ENCODE results near the gene GDNF.

The GDNF gene

GRCh38 chr5:37846786-37847310, 7.0 kb upstream of the GDNF start:
- no peak for DNase-seq

GRCh38 chr5:37844009-37844408, 4.2 kb upstream of the GDNF start:
- DNase-seq, result no peak

- no peak for DNase-seq
These were observed 2.2 kb upstream of the GDNF start for GRCh38 chr5:37842048-37842447.

DNA sequence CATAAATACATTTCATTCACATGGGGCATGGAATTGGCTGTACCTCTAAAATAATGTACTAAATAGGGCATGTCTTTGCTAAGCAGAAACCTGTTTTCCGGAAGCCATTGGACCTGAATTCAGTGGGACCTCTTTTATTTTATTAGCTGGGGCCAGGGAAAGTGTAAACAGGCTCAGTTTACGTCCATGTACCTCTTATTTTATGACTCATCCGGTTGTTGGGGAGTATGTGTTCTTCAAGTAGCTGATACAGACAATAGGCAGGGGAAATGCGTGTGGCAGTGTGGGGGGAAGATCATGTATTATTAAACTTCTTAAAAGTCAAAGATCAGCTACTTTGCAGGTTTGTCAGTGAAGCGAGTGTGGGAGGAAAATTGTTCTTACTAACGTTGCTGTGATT, 1.4 kb upstream of the GDNF start:
- DNase-seq, result no peak

DNA sequence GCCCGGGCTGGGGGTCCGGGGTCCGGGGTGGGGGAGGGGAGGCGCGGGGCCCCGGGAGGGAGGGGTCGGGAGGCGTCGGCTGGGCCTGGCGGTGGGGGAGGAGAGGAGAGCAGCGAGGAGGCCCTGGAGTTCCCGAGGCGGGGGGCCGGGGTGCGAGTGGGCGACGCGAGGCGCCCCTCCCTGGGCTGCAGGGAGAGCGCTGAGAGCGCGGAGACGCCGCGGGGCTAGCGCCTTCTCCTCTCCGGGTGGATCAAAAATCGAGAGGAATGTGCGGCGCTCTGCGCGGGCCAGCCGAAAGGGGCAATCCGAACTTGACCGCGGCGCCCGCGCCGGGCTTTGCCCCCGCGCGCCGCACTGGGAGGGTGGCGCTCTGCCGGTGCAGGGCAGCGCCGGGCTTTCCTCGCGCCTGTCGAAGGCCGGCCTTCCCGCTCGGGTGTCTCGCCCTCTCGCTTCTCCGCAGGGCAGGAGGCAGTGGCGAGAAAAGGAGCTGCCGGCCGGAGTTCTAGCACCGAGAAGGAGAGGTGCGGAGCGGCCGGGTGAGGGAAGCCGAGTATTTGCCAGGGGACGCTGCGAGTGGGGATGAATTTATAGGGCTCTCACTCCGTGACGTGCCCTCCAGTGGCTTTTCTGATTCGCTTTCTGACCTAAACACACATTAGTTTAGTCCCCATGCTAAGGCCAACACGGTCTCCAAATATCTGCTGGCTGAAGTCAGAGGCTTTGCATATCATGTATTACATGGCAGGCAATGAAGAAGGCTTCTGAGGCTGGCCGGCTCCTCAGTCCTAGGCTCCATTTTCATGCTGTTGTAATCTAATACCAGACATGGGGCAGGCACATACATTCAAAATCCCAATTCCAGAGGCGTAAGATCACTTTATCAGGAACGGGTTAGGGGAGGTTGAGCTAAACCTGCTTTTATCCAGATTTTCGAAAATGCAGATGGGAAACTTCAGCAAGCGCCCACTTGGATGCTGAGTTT, 503 bp upstream of the GDNF start:
- DNase-seq, result no peak

GRCh38 chr5:37838933-37839341, 904 bp downstream of the GDNF start:
- DNase-seq, result no peak

- DNase-seq, result no peak
These were observed 1.5 kb downstream of the GDNF start for GRCh38 chr5:37838152-37838932.

DNA sequence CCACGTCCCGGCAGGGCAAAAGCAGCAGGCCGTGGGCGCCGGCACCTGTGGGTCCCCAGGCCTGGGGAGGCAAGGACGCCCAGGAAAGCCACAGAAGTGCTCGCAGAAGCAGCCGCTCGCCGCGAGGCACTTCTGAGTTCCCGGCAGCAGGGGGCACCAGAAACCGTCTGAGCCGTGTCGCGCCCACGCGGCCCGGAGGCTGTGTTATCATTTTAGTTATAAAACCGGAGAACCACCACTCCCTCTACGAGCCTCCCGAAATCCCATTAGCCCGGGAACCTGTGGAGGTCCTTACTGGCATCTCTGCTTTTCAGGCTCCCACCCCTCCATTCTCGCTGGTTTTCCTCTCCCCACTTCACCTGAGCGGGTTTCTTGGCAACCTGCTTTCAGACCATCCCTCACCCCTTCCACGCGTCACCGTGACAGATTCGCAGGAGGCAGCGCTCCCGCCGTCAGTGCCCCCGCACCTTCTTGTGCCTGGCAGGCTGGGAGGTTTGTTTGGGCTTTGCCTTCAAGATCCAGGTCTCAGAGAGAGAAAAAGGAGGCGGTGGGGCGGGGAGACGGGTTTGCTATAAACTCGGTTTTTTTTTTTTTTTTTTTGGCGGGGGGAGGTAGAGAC, 2.3 kb downstream of the GDNF start:
- peak; percentile 46 to 84 for DNase-seq

DNA sequence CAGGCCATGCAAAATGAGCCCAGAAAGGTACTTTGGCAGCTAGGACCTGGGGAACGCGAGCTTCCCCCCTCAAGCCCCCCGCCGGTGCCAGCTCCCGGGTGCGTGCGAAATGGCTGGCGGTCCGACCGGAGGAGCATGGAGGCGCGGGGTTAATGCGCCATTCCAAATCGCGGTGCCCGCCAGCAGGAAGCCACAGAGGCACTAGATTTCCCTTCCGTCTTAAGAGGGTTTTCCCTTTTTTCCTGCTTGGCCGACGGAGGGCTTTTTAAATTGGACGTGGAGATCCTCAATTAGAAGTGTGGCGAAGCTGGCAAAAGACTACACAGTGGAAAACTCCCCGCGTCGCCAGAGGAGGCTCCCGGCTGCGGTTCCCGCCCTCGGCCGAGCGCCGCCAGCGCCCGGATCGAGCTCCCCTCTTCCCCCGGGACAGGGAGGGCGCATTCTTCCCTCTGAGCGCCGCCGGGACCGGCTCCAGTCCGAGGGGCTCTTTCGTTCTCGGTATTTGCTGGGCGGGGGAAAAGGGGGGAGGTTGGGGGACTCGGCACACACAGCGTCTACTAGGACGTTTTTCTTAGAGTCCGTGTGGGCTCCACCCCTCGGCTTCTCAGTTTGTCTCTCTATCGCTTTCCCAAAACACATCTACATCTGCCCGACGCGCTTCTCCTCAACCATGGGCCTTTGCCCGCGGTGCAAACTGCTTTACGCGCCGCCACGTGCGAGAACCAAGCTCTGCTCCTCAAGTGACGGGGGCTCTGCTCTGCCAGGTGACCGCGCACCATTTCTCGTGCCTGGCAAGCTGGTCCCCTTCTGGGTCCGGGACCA, 3.0 kb downstream of the GDNF start:
- DNase-seq, result no peak

DNA sequence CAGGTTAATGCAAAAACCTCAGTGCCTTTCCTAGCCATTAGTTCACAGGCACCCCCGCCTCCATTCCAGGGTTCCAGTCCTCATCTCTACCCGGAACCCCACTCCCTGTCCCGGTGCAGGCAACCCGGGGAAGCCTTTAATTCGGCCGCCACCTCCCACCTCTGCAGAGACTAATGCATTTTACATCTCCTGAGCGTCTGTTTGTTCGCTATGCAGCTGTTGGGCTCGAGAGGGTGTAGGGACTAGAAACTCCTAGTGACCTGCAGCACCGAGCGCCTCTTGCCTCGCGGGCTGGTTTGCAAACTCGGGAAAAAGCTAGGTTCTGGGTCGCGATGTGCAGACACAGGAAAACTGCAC, 3.6 kb downstream of the GDNF start:
- no peak for DNase-seq

DNA sequence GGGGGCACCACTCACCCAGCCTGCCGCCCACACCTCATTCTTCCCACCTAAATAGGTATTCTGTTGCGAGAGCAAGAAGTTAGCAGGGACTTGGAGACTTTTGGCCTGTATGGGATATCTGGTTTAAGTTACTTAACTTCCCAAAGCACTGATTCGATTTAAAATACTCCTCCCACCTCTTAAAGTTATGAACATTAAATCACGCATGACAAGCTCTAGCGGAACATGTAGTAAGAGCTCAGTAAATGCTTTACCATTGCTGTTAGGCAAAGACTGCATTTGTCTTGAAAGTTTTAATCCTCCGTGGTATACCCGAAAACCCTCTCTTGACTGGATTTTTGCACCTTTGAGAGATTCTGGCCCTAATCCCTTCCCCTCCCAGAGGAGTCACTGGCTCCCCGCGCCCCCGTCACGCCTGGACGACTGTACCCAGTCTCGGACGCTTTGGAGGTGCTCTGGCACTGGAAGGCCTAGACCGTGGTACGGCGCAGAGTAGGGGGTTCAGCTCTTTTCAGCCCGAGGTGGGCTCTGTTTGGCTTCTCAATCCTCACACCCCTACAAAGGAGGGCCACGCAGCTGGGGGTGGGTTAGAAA, 4.4 kb downstream of the GDNF start:
- no peak for DNase-seq

GRCh38 chr5:37834542-37835379, 5.1 kb downstream of the GDNF start:
- no peak for DNase-seq

- no peak for DNase-seq
These were observed 5.9 kb downstream of the GDNF start for GRCh38 chr5:37833990-37834389.

- no peak for DNase-seq
These were observed 7.9 kb downstream of the GDNF start for GRCh38 chr5:37831821-37832534.

DNA sequence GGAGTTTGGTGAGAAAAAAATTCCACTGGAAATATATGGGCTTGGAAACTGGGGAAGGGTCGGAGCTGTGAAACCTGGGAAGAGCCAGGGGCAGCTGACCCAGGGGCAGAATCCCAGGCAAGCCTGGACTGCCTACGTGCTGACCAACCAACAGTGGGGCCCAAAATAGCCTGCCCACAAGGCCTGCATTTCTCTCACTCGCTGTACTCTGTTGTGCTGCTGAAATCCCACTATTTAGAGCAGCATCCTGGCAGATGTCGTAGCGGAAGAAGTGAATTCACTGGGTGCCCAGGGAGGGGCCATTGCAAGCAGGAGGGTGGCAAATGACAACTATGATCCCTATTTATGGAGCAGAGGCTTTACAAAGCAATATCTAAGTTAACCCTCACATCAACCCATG, 9.5 kb downstream of the GDNF start:
- DNase-seq, result no peak

DNA sequence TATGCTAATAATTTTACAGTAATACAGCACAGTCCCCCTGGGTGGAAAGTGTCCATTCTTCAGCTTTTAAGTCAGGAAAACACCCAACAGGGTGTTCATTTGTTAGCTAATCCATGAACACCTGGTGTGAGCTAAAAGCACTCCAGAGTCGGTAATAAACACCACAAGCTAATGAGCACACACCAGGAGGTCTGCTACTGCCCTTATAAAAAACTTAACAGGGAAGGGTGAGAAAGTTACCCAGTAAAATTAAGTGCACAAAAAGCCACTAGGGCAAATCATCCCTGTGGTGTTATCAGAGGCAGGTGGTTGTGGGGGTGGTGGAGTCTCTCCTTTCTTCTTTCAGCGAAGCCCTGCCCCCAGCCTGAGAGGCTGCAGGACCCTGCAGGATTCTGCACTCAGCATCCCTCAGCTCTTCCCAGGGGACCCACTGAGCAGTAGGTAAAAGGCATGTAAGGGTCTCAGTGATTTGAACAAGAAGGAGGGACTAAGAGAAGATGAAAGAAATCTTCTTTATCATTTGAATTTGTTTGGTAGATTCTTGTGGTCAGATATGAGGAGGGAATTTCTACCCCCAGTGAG, 14.4 kb downstream of the GDNF start:
- no peak for DNase-seq

DNA sequence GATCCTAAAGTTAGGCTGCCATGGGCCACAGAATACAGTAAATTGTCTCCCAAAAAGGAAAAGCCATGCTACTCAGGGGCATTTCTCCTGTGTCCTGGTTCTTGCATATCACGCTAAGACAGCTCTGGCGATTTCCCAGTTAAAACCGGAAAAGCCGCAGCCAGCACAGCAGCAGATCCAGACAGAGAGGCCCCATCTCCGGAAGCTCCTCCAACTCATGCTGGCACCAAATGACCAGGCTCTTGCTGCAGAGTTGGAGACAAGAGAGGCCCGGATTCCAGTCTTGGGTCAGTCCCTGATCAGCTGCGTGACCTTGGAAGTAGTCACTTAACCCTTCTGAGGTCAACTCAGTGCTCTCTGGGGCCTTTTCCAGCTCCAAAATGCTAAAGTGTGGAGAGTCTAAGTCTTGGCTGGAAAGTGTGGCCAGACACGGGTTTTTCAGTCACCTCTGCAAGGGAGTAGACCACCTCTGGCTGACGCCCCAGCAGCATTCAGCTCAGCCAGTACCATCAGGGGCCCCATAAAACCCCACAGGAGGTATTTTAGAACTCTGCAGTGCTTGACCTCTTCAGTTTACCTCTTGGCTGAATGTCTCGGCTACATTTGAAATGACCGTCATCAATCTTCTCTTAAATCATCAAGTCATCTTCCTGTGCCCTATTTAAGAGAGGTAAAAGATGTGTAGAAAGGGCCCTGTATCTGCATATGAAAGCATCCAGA, 16.2 kb downstream of the GDNF start:
- no peak for DNase-seq

DNA sequence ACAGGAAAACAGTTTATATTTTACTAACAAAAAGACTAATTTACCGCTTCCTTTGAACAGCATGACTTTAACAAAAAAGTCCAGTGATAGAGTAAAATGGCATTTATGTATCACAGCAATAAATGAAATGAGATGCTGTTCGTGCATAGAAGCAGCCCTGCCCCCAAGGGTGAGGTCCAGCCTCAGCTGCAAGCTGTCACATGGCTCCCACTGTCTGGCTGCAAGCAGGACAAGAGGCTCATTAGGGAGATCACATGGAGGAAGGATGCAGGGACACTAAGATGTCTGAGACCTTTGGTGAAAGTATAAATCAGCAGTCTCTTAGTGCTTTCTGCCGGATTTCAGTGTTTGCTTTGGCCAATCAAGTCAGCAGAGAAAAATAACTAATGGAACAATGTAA, 23.0 kb downstream of the GDNF start:
- DNase-seq, result no peak

DNA sequence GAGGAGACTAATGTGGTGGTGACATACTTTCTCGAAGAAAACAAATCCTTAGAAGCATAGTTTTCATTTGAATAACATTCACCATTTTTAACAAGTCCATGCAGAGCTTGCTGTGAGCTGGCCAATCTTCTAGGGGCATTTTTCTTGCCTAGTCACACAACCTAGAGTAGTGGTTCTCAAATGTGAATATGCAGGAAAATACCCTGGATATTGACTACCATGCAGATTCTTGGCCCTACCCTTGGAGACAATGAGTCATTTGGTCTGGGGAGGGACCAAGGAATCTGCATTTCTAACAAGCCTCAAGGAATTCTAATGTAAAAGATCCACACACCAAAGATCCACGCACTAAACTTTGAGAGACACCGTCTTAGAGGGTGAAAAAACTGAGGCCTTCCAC, 23.5 kb downstream of the GDNF start:
- no peak for DNase-seq

Data from inflammatory macrophage treated with lipopolysaccharide for 1 hour (primary cell).